Stimulated activated CD8-positive, alpha-beta memory T cell treated with anti-CD3 and anti-CD28 coated beads, Interleukin-2, amount 100 ng/mL, for 48 hours (primary cell): ENCODE measurements around the gene MT1G.
"Not testable (repeated sequence)": the region's sequence is repeated elsewhere in the genome, so short reads cannot be mapped to it uniquely, and the experiment has no call there.

Experiments
- DNase-seq, 2 donors: peaks; one replicate each; pipeline ENCODE4 v3.0.0-alpha.2; 2020; ENCODE audit warnings: low read depth in 2 of 2

Gene MT1G

GRCh38 chr16:56667581-56668571 lies at the start of gene MT1G:
Gene MT1G (minus strand): TSS chr16:56668065. CDS start chr16:56667993, 72 bp downstream.
- DNase-seq = peak; percentile 44 to 53

- not testable (repeated sequence) for DNase-seq
Measured at GRCh38 chr16:56717532-56717931, 49.7 kb upstream of the MT1G start.

- no peak for DNase-seq
Measured at GRCh38 chr16:56716761-56717160, 48.9 kb upstream of the MT1G start.

GRCh38 chr16:56715126-56715525 lies 47.3 kb upstream of the MT1G start:
- no peak for DNase-seq

- DNase-seq = no peak
Measured at GRCh38 chr16:56713794-56714193, 45.9 kb upstream of the MT1G start.

GRCh38 chr16:56711862-56712261 lies 44.0 kb upstream of the MT1G start:
- DNase-seq = no peak

- DNase-seq = no peak
Measured at GRCh38 chr16:56710181-56710737, 42.4 kb upstream of the MT1G start.

- DNase-seq = no peak
Measured at GRCh38 chr16:56709443-56710040, 41.7 kb upstream of the MT1G start.

- peak in 1 of 2 donors; percentile 13 for DNase-seq
Measured at GRCh38 chr16:56708525-56709442, 40.9 kb upstream of the MT1G start.

- no peak for DNase-seq
Measured at GRCh38 chr16:56702836-56703235, 35.0 kb upstream of the MT1G start.

GRCh38 chr16:56701534-56701933 lies 33.7 kb upstream of the MT1G start:
- DNase-seq = no peak

GRCh38 chr16:56700631-56701030 lies 32.8 kb upstream of the MT1G start:
- DNase-seq = no peak

GRCh38 chr16:56700195-56700594 lies 32.3 kb upstream of the MT1G start:
- no peak for DNase-seq

- no peak for DNase-seq
Measured at GRCh38 chr16:56697456-56698155, 29.7 kb upstream of the MT1G start.

GRCh38 chr16:56695246-56695645 lies 27.4 kb upstream of the MT1G start:
- no peak for DNase-seq

GRCh38 chr16:56691885-56692284 lies 24.0 kb upstream of the MT1G start:
- no peak for DNase-seq

GRCh38 chr16:56690420-56691122 lies 22.7 kb upstream of the MT1G start:
- no peak for DNase-seq

- no peak for DNase-seq
Measured at GRCh38 chr16:56689171-56689570, 21.3 kb upstream of the MT1G start.

GRCh38 chr16:56688762-56689161 lies 20.9 kb upstream of the MT1G start:
- no peak for DNase-seq

GRCh38 chr16:56686758-56687157 lies 18.9 kb upstream of the MT1G start:
- no peak for DNase-seq
